T-helper 17 cell (primary cell): Measurements from ENCODE around the gene LRRC4B. TPM values are rescaled to one million over a fixed set of nuclear protein-coding genes. Genes with fewer than 3 reads are reported as not detected.

Experiments used
- ATAC-seq: fragments of 150-1000 bp; cut with Tn5 transposase; 2 replicates; pipeline ENCODE4 v1.10.0; 2021; ENCODE audit warnings: mild to moderate bottlenecking, moderate library complexity
- DNase-seq, 3 donors: peaks; one replicate each; pipeline versions ENCODE4 v3.0.0 to v3.0.0-alpha.2; 2020 to 2021
- H3K9me3 ChIP-seq: one replicate; pipeline ENCODE4 v1.7.0; 2013; ENCODE audit warnings: low read length, mild to moderate bottlenecking; ENCODE audit not compliant: control insufficient read depth, poor library complexity, severe bottlenecking
- H3K27ac Mint-ChIP-seq: one replicate; pipeline ENCODE4 v1.8.0; 2022; ENCODE audit warnings: mild to moderate bottlenecking, moderate library complexity, mixed read lengths
- H3K27me3 Mint-ChIP-seq: one replicate; pipeline ENCODE4 v1.8.0; 2022; ENCODE audit warnings: mixed read lengths
- H3K36me3 Mint-ChIP-seq: one replicate; pipeline ENCODE4 v1.8.0; 2022; ENCODE audit warnings: low read depth, mixed read lengths
- H3K4me1 Mint-ChIP-seq: one replicate; pipeline ENCODE4 v1.8.0; 2022; ENCODE audit warnings: mild to moderate bottlenecking, mixed read lengths
- H3K4me3 Mint-ChIP-seq: one replicate; pipeline ENCODE4 v1.8.0; 2022; ENCODE audit warnings: mild to moderate bottlenecking, moderate library complexity, mixed read lengths
- total RNA-seq, 4 donors: library from RNA in 2 of 4; stranded (reverse) in 2 of 4; gene quantifications; one replicate each; pipeline ENCODE4 v1.2.3 and lab custom pipeline; 2022 to 2026

The LRRC4B gene
- total RNA-seq, 2 donors from 2014 or later, result not detected

DNA sequence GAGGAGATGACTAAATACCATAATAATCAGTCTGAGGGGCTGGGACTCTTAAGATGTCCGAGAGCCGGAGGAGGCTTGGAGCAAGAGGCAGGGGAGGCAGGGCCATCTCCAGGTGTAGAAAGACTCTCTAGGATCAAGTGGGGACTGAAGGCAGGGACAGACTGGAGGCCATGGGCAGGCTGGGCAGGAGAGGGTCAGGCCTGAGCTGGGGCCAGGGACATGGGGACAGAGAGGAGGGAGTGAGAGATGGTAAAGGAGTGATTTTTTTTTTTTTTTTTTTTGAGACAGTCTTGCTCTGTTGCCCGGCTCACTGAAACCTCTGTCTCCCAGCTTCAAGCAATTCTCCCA lies 59.4 kb downstream of the LRRC4B start:
- no peak for DNase-seq
- H3K36me3 Mint-ChIP-seq, result peaks cover 5% of the 10 kb centered on the region
- no peaks in the 10 kb centered on the region for H3K9me3 ChIP-seq
- peaks cover 20% of the 10 kb centered on the region for H3K4me1 Mint-ChIP-seq
- H3K27me3 Mint-ChIP-seq, result no peaks in the 10 kb centered on the region
- H3K27ac Mint-ChIP-seq, result peak overlapping the region; percentile 59
- no peak overlapping the region for H3K4me3 Mint-ChIP-seq
- no peak for ATAC-seq

DNA sequence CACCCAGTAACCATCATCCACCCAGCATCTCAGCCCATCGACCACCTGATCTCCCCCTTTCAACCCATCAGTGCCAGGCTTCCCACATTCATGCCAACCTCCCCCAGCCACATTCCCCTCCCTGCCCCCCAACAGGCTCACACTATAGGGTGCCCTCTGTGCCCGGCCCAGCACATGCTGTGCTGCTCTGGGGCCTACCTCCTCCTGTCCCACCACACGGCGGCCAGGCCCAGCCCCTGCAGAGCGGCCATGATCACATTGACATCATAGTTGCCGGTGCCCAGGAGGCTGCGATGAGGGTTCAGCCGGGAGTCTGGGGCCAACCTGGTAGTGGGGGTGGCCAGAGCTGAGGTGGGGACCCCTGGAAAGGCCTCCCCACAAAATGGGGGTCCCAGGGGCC lies 60.9 kb downstream of the LRRC4B start:
- ATAC-seq (no peak), DNase-seq (no peak)
- no peaks in the 10 kb centered on the region for H3K9me3 ChIP-seq
- H3K27ac Mint-ChIP-seq, result no peak overlapping the region
- peaks cover 18% of the 10 kb centered on the region for H3K4me1 Mint-ChIP-seq
- no peak overlapping the region for H3K4me3 Mint-ChIP-seq
- H3K27me3 Mint-ChIP-seq, result no peaks in the 10 kb centered on the region
- H3K36me3 Mint-ChIP-seq, result peaks cover 5% of the 10 kb centered on the region

DNA sequence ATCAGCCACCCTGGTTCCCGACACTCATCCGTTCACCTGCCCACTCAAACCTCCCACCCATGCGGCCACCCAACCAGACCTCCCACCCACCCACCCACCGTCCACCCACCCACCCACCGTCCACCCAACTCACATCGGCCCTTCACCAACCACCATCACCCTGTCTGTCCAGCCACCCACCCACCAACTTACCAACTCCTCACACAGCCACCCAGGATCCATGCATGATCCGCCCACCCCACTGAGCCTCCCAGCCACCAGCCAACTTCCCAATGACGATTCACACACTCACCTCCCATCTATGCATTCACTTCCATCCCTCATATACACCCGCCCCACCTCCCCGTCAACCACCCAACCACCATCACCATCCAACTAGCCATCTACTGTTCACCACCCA lies 61.5 kb downstream of the LRRC4B start:
- Mint-ChIP-seq H3K36me3 (peaks cover 5% of the 10 kb centered on the region), H3K4me1 (peaks cover 16% of the 10 kb centered on the region), H3K27me3 (no peaks in the 10 kb centered on the region), H3K27ac (no peak overlapping the region), H3K4me3 (no peak overlapping the region)
- DNase-seq (no peak), ATAC-seq (no peak)
- no peaks in the 10 kb centered on the region for H3K9me3 ChIP-seq

DNA sequence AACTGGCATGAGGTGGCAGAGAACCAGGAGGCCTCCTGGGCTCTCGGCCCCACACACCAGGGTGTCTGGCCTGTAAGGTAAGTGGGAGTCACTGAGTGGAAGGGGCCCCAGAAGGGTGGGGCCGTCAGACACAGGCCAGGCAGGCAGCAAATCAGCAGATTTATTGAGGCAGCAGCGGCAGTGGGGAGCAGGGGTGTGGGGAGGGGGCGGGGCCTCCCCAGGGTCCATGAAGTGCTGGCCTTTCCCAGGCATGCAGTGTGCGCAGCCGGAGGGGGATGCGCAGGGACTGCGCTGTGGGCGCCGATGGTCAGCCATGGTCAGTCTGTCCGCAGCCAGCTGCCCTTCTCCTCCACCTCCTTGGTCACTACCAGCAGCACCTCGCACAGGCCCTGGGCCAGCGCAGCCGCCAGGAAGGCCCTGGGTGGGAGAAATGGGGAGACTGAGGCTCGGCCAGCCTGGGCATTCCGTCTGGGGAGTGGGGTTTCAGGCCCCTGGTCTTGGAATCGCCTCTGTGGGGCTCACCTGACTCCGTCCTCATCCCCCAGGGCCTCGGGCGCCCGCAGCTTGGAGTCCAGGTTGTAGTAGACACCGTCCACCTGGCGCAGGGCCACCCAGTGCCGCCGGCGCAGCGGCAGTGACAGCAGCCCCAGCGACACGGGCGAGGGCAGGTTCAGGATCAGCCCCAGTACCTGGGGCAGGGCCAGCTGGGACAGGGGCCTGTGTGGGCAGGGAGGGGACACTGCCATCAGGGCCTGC lies 62.2 kb downstream of the LRRC4B start:
- DNase-seq (no peak), ATAC-seq (no peak)
- no peaks in the 10 kb centered on the region for H3K9me3 ChIP-seq
- Mint-ChIP-seq H3K4me1 (peaks cover 12% of the 10 kb centered on the region), H3K36me3 (peaks cover 3% of the 10 kb centered on the region), H3K4me3 (no peak overlapping the region), H3K27ac (no peak overlapping the region), H3K27me3 (no peaks in the 10 kb centered on the region)

DNA sequence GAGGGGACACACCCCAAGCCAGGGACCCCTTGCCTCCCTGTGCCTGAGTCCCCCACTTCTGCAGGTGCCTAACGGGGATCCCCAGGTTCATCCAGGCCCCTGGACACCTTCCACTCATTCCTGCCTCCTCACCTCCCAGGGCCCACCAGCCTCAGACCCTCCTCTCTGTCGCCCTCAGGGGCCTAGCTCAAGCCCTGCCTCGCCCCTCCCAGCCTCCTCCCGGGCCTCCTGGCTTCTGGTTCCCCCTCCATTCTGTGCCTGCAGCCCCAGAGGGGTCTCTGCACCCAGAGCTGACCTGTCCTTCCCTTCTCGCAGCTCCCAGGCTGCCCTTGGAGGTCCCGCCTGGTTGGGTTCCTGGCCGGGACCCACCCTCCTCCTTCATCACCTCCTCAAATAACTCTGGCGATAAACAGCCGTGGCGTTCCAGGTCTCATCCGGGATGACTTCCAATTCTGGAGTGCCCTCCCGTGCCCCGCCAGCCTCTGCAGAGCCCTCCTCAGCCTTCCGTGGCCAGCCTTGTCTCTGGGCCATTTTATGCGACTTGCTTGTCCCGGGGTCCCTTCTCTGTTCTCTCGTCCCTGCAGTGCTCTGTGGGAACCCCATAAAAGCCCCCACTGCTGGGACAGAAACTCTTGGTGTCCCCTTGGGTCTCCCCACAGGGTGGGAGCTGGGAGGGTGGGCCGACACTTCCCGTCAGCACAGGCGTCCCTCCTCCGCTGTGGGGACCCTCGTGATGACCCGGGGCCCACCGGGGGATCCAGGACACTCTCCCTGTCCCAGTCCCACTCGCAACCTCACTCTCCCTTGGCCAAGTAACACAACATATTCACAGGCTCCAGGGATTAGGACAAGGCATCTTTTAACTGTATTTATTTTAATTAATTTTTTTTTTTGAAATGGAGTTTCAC lies 66.4 kb downstream of the LRRC4B start:
- Mint-ChIP-seq H3K27ac (peak overlapping the region; percentile 45), H3K4me1 (no peaks in the 10 kb centered on the region), H3K36me3 (no peaks in the 10 kb centered on the region), H3K4me3 (no peak overlapping the region), H3K27me3 (no peaks in the 10 kb centered on the region)
- DNase-seq (no peak), ATAC-seq (no peak)
- H3K9me3 ChIP-seq, result no peaks in the 10 kb centered on the region

DNA sequence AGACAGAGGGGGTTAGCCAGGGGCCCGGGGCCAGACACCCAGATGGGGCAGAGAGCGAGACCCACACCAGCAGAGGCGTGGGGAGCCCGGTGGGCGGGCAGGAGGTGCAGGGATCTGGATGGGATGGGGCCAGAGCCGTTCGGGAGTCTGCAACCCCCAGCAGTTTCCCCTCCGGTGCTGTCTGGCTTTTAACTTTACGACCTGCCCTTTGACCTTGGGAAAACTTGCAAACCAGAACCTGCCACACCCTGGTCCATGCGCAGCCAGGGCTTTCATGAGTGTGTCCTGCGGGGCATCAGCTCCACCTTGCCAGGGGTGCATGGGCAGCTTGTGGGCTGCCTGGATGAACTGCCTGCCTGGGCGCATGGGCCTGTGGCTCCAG lies 67.1 kb downstream of the LRRC4B start:
- DNase-seq, result no peak
- Mint-ChIP-seq H3K27me3 (no peaks in the 10 kb centered on the region), H3K27ac (peak overlapping the region; percentile 45), H3K4me1 (no peaks in the 10 kb centered on the region), H3K36me3 (no peaks in the 10 kb centered on the region), H3K4me3 (no peak overlapping the region)
- no peak for ATAC-seq
- H3K9me3 ChIP-seq, result no peaks in the 10 kb centered on the region

DNA sequence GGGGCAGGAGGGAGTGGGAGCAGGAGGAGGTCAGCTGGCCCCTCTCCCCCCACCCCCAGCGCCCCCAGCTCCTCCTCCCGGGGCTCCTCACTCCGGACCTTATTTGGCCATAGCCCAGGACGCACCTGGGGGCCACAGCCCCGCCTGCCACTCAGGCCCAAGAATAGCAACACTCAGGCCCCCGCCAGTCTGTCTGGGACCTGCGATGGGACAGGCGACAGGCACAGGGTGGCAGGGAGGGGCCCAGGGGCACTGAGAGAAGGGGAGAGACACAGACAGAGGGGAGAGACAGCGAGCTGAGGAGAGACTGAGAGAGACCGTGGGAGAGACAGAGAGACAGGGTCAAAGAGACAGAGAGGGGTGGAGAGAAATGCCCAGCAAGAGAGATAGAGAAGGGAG lies 67.5 kb downstream of the LRRC4B start:
- H3K4me3 Mint-ChIP-seq, result no peak overlapping the region
- no peaks in the 10 kb centered on the region for H3K36me3 Mint-ChIP-seq
- H3K27ac Mint-ChIP-seq, result peak overlapping the region; percentile 45
- ATAC-seq (no peak), DNase-seq (no peak)
- no peaks in the 10 kb centered on the region for H3K27me3 Mint-ChIP-seq
- H3K9me3 ChIP-seq, result no peaks in the 10 kb centered on the region
- H3K4me1 Mint-ChIP-seq, result no peaks in the 10 kb centered on the region

DNA sequence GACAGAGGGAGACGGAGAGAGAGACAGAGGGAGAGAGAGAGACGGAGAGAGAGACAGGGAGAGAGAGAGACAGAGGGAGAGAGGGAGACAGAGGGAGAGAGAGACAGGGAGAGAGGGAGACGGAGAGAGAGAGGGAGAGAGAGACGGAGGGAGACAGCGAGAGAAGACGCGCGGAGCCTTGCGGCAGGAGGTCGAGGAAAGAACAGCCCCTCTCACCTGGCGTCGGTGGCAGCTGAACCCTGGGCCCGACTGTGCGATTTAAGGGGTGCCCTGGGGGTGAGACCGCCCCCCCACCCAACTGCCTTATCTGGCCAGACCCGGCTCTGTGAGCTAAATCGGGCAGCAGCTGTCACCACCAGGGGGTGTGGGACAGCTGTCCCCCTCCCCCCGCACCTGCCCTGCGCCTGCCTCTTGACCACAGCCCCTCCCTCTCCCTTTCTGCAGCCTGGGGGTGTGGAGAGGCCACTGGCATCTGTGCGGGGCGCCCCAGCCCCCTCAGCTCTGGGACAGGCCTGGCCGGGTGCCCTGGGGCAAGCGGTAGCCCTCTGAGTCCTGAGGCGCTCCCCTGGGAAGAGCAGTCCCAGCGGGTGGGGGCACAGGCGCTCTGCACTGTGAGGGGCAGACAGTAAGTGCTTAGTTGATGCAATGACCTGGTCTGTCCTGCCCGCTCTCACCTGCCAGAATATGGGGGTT lies 68.0 kb downstream of the LRRC4B start:
- Mint-ChIP-seq H3K4me3 (no peak overlapping the region), H3K27ac (no peak overlapping the region)
- DNase-seq, result no peak

DNA sequence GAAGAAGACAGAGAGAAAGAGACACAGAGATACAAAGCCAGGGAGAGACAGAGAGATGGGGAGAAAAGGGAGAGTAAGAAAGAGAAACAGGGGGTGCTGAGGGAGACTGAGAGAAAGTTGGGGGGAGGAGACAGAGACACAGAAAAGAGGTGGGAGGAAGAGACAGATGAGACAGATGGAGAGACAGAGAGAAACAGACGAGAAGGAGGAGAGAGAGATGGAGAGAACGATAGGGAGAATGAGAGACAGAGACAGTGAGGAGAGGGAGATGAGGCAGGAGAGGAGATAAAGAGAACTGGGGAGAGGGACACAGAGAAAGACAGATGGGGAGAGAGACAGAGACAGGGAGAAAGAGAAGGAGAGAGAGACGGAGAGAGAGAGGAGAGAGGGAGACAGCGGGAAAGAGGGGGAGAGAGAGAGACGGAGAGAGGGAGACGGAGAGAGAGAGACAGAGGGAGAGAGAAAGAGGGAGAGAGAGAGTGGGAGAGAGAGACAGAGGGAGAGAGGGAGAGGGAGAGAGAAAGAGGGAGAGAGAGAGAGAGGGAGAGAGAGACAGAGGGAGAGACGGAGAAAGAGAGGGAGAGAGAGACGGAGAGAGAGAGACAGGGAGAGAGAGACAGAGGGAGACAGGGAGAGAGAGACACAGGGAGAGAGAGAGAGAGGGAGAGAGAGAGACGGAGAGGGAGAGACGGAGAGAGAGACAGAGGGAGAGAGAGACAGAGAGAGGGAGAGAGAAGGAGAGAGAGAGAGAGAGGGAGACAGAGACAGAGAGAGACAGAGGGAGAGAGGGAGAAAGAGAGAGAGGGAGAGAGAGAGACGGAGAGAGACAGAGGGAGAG lies 69.8 kb downstream of the LRRC4B start:
- no peak for ATAC-seq
- peaks cover 8% of the 10 kb centered on the region for H3K36me3 Mint-ChIP-seq
- no peaks in the 10 kb centered on the region for H3K9me3 ChIP-seq
- no peak for DNase-seq
- H3K27ac Mint-ChIP-seq, result no peak overlapping the region
- no peaks in the 10 kb centered on the region for H3K27me3 Mint-ChIP-seq
- H3K4me1 Mint-ChIP-seq, result peaks cover 9% of the 10 kb centered on the region
- no peak overlapping the region for H3K4me3 Mint-ChIP-seq

More for the DNA sequence above, 68.0 kb downstream of the LRRC4B start:
- H3K9me3 ChIP-seq, result no peaks in the 10 kb centered on the region
- Mint-ChIP-seq H3K36me3 (peaks cover 1% of the 10 kb centered on the region), H3K27me3 (no peaks in the 10 kb centered on the region), H3K4me1 (peaks cover 2% of the 10 kb centered on the region)
- no peak for ATAC-seq

DNA sequence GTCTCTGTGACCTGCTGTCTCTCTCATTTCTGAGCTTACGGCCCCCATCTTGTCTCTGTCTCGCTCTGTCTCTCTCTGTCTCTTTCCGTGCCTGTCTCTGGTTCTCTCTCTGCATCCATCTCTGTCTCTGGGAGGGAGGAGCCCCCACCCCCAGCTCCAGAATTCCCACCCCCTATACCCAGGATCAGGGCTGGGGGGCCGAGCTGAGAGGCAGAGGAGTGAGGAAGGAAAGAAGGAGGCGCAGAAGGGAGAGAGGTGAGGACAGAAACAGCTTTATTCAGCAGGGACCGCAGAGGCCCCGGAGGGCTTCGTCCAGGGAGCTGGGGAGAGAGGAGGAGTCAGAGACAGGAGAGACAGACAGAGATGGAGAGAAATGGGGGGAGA lies 71.2 kb downstream of the LRRC4B start:
- no peaks in the 10 kb centered on the region for H3K27me3 Mint-ChIP-seq
- no peak overlapping the region for H3K4me3 Mint-ChIP-seq
- no peak for ATAC-seq
- H3K27ac Mint-ChIP-seq, result no peak overlapping the region
- peaks cover 8% of the 10 kb centered on the region for H3K36me3 Mint-ChIP-seq
- peaks cover 13% of the 10 kb centered on the region for H3K4me1 Mint-ChIP-seq
- DNase-seq, result no peak
- no peaks in the 10 kb centered on the region for H3K9me3 ChIP-seq

DNA sequence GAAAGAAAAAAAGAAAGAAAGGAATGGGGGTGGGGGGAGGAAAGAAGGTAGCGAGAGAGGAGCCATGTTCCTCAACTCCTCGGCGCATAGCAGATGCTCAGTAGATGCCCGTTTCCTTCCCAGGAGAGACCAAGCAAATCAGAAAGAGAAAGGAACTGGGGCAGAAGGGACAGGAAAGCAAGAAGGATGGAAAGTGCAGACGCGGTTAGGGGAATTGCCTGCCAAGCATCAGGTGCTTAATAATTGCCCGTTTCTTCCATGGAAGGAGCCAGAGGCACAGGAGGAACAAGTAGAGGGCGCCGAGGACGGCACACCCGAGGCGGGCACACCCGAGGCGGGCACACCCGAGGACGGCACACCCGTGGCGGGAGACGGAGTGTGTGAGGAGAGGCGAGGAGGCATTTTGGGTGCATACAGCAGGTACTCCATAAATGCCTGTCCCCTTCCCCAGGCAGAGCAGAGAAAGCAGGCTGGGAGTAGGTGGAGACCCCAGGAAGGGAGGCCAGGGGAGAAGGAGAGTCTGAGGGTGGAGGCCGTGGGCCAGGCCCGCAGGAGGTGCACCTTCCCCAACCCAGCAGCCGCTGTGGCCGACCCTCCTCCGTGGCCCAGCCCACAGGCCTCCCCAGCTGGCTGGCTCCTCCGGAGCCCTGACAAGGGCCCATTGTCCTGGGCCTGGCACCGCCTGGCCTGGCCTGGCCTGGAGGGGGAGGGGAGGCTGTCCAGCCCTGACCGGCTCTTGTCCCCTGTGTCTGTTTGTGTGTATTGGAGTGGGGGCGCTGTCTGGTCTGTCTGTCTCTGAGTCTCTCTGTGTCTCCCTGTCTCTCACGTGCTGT lies 71.8 kb downstream of the LRRC4B start:
- Mint-ChIP-seq H3K4me3 (no peak overlapping the region), H3K27ac (peak overlapping the region; percentile 79), H3K4me1 (peaks cover 19% of the 10 kb centered on the region), H3K36me3 (peaks cover 8% of the 10 kb centered on the region), H3K27me3 (no peaks in the 10 kb centered on the region)
- no peaks in the 10 kb centered on the region for H3K9me3 ChIP-seq
- no peak for ATAC-seq
- DNase-seq, result no peak

DNA sequence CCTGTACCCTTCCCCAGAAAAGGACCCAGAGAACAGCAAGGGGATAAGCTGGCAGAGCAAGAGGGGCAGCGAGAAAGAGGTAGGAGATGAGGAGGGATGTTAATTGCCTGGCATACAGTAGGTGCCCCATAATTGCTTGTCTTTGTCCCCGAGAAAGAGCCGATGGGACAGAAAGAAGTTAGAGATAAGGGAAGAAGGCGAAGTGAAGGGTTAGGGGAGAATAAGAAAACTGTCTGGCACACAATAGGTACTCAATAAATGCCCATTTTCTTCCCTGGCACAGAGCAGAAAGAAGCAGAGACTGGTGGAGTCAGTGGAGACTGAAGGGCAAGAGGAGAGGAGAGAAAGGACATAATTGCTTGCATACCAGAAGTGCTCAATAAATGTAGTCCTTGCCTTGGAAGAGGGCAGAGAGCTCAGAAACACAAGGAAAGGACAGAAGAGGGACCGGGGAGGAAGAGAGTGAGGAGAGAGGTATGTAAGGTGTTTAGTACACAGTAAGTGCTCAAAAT lies 73.2 kb downstream of the LRRC4B start:
- Mint-ChIP-seq H3K4me1 (peaks cover 25% of the 10 kb centered on the region), H3K27ac (peak overlapping the region; percentile 79)

More for the DNA sequence above, 73.2 kb downstream of the LRRC4B start:
- ATAC-seq (no peak), DNase-seq (no peak)
- H3K4me3 Mint-ChIP-seq, result no peak overlapping the region
- peaks cover 10% of the 10 kb centered on the region for H3K36me3 Mint-ChIP-seq
- H3K9me3 ChIP-seq, result no peaks in the 10 kb centered on the region
- no peaks in the 10 kb centered on the region for H3K27me3 Mint-ChIP-seq
